ENCODE data around the gene SLC25A22. TPM values are rescaled to one million over a fixed set of nuclear protein-coding genes. Genes with fewer than 3 reads are reported as not detected.

SLC25A22 gene
- total and polyA plus RNA-seq, 2 donors (not counting 1 experiment from before 2014, with no cell fraction given): 25.7 to 45.7 TPM

- Mint-ChIP-seq H3K27ac (peak overlapping the region; percentile 92), H3K27me3 (no peaks in the 10 kb centered on the region), H3K9me3 (ENCODE audit: insufficient read depth) (no peaks in the 10 kb centered on the region), H3K4me3 (peak overlapping the region; percentile 95), H3K4me1 (peaks cover 20% of the 10 kb centered on the region)
- DNase-seq: peak; percentile 88
- Histone ChIP-seq H2AFZ (ENCODE audit: insufficient read depth, low read depth, low read length, poor library complexity, severe bottlenecking) (peak overlapping the region; percentile 87), H3K4me1 (ENCODE audit: control insufficient read depth in 2 of 2, insufficient read depth in 2 of 2, low read length in 2 of 2) (peaks cover 17 to 35% of the 10 kb centered on the region in 2 donors), H3K27ac (ENCODE audit: low read length in 2 of 2) (peak overlapping the region; percentile 83 to 93), H3K4me3 (ENCODE audit: control extremely low read depth in 1 of 5, extremely low read depth in 1 of 5, insufficient read depth in 1 of 5, low read depth in 2 of 5, low read length in 4 of 5) (peak overlapping the region; percentile 16 to 95 (median 93)), H3K9ac (ENCODE audit: low read length) (peak overlapping the region; percentile 89), H3K36me3 (replicated peaks in 1 of 2; ENCODE audit: control extremely low read depth in 1 of 2, control insufficient read depth in 1 of 2, extremely low read depth in 1 of 2, insufficient read depth in 2 of 2, low read length in 1 of 2) (peaks cover 0 to 14% of the 10 kb centered on the region in 2 experiments), H3K4me2 (replicated peaks; ENCODE audit: low read depth, low read length, poor library complexity, severe bottlenecking) (peak overlapping the region; percentile 99), H4K20me1 (ENCODE audit: control insufficient read depth, insufficient read depth, low read length, poor library complexity, severe bottlenecking) (peaks cover 65% of the 10 kb centered on the region), H3K79me2 (ENCODE audit: control insufficient read depth, insufficient read depth, low read length) (peaks cover 52% of the 10 kb centered on the region), H3K27me3 (replicated peaks in 1 of 4; ENCODE audit: control extremely low read depth in 1 of 4, control insufficient read depth in 3 of 4, insufficient read depth in 4 of 4, low read length in 3 of 4) (no peaks in the 10 kb centered on the region), H3K9me3 (ENCODE audit: control extremely low read depth in 1 of 3, control insufficient read depth in 2 of 3, insufficient read depth in 1 of 3, low read length in 2 of 3) (no peaks in the 10 kb centered on the region)
- 4% methylated on average over 11 of the region's 26 CpGs for WGBS (ENCODE audit: insufficient coverage)
- CTCF ChIA-PET: interaction anchor here (1.2 to 1.8 kb wide), 4 partner anchors 10 to 70 kb away, joined by 3 to 5 read pairs (median 4); partner anchors contain the start of gene PNPLA2
- POLR2A ChIA-PET: interaction anchor here (0.5 to 1.7 kb wide), 12 partner anchors 9 to 427 kb away, joined by 3 to 13 read pairs (median 4); partner anchors contain the start of genes CD151 and LRRC56
- ATAC-seq (ENCODE audit: low read depth): peak; percentile 49
- intact Hi-C loops (cut with micrococcal nuclease): loop anchor here (2.0 to 10.0 kb wide), 5 partner anchors 69 to 589 kb away; partner anchors contain the start of genes BET1L, HRAS, LRRC56 and PTDSS2
- TF ChIP-seq CTCF (IDR thresholded peaks at IDR 0.05): no peak
- TF ChIP-seq EZH2 (IDR thresholded peaks at IDR 0.05; ENCODE audit: borderline replicate concordance, insufficient read depth, low read depth, low read length, poor library complexity, severe bottlenecking): no peak
Measured at GRCh38 chr11:795634-796564, 2.2 kb downstream of the SLC25A22 start.
